GM19438 (cell line): Measurements from ENCODE around the gene MUC2.

Experiments
- ATAC-seq: cut with Tn5 transposase; IDR thresholded peaks from one replicate; pipeline ENCODE4 v1.9.1; 2021; ENCODE audit warnings: low read depth; ENCODE audit not compliant: unreplicated experiment

MUC2 gene

GRCh38 chr11:1070594-1071462, 3.8 kb upstream of the MUC2 start:
- no peak for ATAC-seq

- ATAC-seq, result no peak
Measured at GRCh38 chr11:1071571-1072115, 3.0 kb upstream of the MUC2 start.

GRCh38 chr11:1072116-1072820, 2.4 kb upstream of the MUC2 start:
- ATAC-seq, result no peak

DNA sequence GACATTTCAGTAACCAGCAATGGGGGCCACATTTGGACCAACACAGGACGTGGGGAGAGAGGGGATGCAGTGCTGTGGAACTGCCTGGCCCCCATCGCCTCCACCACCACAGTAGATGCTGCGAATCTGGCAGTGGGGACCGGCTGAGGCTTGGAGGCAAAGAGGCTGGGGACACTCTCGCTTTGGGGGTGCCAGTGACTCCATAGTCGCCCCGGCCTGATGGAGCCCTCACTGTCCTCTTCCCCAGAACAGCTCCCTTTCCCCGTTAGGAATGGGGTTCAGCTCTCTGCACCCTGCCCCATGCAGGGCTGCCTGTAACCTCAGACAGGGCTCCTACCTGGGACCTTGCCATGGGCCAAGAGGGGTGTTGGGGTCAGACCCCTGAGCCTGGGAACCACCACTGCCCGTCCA, 1.8 kb upstream of the MUC2 start:
- ATAC-seq, result no peak

GRCh38 chr11:1073261-1073724, 1.4 kb upstream of the MUC2 start:
- no peak for ATAC-seq

GRCh38 chr11:1073851-1074243, 827 bp upstream of the MUC2 start:
- ATAC-seq, result no peak

DNA sequence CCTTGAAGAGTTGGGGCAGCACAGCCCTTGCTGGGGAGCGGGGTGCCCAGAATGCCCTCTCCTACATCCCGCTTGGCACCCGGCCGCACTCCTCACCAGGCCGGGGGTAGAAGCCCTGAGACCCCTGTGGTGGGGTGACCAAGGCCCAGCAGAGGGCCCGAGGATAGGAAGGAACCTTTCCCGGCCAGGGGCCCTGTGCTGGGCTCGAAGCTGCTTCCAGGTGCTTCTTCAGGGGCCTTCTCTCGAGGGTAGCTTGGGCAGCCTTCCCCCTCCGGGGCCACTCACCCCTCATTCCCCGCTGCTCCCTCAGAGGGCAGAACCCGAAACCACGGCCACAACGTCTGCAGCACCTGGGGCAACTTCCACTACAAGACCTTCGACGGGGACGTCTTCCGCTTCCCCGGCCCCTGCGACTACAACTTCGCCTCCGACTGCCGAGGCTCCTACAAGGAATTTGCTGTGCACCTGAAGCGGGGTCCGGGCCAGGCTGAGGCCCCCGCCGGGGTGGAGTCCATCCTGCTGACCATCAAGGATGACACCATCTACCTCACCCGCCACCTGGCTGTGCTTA, 752 bp downstream of the MUC2 start:
- ATAC-seq, result no peak

- no peak for ATAC-seq
Measured at GRCh38 chr11:1076061-1076665, 1.5 kb downstream of the MUC2 start.

GRCh38 chr11:1077033-1077416, 2.4 kb downstream of the MUC2 start:
- no peak for ATAC-seq

DNA sequence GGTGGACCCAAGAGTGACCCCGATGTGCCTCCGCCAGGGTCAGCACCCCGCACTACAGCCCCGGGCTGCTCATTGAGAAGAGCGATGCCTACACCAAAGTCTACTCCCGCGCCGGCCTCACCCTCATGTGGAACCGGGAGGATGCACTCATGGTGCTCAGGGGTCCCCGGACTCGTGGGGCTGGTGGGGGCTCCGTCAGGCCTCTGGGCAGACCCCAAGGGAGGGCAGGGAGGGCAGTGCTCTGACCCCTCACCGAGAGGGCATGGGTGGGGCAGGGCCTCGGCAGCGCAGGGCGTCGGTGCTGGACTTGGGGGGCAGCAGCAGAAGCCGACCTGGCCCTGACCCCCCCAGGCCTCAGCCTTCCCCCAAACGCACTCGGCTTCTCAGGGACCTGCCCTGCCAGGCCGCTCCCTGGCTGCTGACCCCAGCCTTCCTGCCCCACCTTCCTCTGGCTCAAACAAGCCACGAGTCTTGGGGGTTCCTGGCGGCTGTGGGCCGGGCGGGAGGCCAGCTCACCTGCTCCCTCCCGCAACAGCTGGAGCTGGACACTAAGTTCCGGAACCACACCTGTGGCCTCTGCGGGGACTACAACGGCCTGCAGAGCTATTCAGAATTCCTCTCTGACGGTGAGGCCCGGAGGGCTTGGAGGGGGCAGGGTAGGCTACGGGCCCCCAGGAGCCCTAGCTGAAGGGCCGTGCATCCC, 2.9 kb downstream of the MUC2 start:
- ATAC-seq, result no peak

- no peak for ATAC-seq
Measured at GRCh38 chr11:1078191-1078601, 3.5 kb downstream of the MUC2 start.

DNA sequence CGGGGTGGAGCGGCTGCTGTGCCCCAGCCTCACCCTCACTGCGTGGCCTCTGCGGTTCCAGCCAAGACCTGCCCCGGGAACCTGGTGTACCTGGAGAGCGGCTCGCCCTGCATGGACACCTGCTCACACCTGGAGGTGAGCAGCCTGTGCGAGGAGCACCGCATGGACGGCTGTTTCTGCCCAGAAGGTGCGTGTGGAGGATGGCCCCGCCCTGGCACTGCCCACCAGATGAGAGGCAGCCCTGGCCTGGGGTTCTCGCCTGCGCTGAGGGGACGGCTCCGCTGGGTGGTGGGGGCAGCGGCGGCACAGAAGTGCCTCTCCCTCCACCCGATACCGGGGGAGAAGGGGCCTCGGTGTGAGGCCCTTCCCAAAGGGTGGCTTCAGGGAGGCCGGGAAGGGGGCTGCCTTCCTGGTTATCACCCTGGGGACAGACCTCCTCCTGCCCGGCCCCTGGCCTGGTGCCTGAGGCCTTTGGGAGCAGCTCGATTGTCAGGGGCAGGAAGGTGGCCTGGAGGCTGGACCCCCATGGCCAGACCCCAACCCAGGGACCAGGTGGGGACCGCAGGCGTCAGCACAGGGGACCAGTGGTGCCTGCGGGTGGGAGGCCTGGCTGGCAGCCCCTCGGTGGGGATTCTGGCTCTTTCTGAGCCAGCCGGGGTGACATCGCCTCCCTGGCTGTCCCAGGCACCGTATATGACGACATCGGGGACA, 7.1 kb downstream of the MUC2 start:
- no peak for ATAC-seq

DNA sequence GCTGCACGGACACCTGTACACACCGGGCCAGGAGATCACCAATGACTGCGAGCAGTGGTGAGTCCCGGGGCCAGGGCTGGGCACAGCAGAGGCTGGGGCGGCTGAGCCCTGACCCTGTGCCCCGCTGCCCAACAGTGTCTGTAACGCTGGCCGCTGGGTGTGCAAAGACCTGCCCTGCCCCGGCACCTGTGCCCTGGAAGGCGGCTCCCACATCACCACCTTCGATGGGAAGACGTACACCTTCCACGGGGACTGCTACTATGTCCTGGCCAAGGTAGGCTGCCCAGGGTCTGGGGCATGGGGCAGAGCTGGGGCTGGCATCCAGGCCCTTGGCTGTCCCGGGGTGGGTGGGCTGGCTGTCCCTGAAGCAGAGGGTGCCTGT, 7.7 kb downstream of the MUC2 start:
- no peak for ATAC-seq

GRCh38 chr11:1082728-1083620, 8.3 kb downstream of the MUC2 start:
- ATAC-seq, result no peak

DNA sequence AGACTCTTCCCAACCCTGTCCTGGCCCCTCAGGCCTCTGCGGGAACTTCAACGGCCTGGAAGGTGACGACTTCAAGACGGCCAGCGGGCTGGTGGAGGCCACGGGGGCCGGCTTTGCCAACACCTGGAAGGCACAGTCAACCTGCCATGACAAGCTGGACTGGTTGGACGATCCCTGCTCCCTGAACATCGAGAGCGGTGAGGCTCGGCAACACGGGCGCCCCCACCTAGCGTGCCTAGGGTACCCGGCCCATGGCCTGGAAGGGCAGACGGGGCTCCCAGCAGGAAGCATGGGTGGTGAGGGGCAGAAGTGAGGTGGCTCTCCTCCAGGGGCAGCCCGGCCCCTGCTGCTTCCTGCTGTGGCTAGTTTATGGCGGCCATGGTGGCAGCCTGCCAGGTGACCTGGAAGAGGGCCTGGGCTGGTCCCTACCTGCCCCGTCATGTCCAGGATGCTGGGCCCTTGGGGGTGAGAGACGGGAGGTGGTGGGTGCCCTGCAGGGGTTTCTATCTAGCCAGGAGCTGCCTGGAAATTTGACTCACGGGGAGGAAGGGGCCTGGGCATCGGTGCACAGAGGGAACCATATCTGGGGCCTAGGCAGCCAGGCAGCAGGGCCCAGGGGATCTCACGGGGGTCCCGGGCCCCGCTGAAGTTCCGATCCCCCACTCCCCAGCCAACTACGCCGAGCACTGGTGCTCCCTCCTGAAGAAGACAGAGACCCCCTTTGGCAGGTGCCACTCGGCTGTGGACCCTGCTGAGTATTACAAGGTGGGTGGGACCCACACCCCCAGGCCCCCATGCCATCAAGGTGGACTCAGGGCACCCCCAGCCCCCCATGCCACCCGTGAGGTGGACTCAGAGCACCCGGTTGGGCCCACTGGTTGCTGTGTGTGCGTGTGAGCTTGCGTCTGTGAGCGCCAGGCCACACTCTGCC, 9.2 kb downstream of the MUC2 start:
- no peak for ATAC-seq

DNA sequence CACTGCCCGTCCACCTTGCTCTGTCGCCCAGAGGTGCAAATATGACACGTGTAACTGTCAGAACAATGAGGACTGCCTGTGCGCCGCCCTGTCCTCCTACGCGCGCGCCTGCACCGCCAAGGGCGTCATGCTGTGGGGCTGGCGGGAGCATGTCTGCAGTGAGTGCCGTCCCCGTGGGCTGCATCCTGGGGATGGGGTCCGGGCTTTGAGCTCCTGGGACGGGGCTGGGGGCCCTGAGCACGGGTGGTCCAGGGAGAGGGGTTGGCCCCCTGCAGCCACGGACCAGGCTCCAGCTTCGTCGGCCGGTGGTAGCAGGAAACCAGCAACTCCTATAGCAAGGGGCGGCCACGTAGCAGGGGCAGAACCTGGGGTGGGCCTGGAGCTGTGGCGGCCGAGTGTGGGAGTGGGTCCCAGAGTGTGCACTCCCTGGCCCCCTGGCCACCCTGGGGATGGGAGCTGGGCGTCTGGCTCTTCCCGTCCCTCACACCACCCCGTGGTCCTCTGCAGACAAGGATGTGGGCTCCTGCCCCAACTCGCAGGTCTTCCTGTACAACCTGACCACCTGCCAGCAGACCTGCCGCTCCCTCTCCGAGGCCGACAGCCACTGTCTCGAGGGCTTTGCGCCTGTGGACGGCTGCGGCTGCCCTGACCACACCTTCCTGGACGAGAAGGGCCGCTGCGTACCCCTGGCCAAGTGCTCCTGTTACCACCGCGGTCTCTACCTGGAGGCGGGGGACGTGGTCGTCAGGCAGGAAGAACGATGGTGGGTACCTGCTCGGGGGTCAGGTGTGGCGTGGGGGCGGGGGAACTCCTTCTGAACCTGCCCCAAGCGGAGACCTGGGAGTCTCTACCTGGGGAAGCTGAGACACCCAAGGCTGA, 10.1 kb downstream of the MUC2 start:
- ATAC-seq, result no peak
